GM12892 (cell line): ENCODE results near the gene EPDR1.
"Not testable (repeated sequence)": the region's sequence is repeated elsewhere in the genome, so short reads cannot be mapped to it uniquely, and the experiment has no call there.

ENCODE experiments used
- POLR2A ChIP-seq: IDR thresholded peaks from 2 replicates; pipeline ENCODE4 v1.6.1; 2011; ENCODE audit warnings: low read depth, low read length, control low read depth
- POLR2AphosphoS5 ChIP-seq: IDR thresholded peaks from 2 replicates; pipeline ENCODE4 v1.6.1; 2011; ENCODE audit warnings: low read depth, low read length, control low read depth

GRCh38 chr7:37954217-37954616 lies 33.8 kb downstream of the EPDR1 start:
- not testable (repeated sequence) for TF ChIP-seq POLR2AphosphoS5, POLR2A
